Retina (tissue), 1 donor: Measurements from ENCODE around the gene PRKG1.
"Not testable (repeated sequence)": the region's sequence is repeated elsewhere in the genome, so short reads cannot be mapped to it uniquely, and the experiment has no call there.

Experiments used
- DNase-seq: peaks from one replicate; pipeline ENCODE4 v3.0.0-alpha.2; 2016

The PRKG1 gene

DNA sequence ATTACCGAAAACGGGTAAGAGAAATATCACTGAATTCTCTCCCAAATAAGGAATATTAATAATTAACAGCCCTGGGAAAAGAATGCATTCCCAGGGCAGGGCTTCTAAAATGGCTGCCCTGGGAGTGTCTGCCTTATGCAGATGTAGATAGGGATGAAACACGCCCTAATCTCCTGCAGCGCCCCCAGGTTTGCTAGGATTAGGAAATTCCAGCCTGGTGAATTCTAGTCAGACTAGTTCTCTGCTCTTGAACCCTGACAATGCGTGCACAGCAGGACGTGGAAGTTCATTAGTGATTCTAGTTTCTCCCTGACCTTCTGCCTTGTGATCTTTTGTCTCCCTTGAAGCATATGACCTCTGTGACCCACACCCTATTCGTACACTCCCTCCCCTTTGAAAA, 1130.6 kb downstream of the PRKG1 start:
- not testable (repeated sequence) for DNase-seq

DNA sequence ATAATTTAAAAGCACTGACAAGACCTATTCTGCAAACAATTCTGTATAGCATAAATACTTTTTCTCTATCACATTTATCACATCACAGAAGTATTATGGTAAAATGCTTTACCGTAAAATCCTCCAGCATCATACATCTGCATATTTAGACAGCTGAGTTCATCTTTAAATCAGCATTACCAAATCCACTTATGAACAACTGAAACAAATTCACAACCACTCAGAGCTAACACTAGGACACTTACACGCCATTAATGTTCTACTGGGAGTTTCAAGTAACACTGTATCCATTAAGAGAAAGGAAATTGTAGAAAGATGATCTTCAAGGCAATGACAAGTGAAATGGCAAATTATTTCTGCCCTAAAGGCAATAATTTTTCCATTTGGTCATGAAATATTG, 1134.1 kb downstream of the PRKG1 start:
- DNase-seq, result no peak

DNA sequence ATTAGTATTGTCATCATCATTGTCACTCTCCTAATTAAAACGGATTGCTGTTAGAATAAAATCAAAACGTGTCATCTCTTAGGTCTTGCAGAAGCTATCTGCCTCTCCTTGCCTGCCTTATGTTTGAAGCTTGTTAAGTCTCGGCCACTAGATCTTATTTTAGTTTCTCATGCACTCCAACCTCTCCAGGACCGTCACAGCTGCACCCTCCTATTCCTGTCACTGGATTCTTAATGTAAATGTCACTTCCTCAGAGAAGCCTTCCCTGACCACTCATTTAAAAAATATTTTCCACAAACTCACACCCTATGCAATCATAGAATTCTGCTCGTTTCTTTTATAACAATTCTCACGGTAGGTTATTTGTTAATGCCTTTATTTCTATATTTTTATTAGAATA, 1135.9 kb downstream of the PRKG1 start:
- DNase-seq, result no peak

DNA sequence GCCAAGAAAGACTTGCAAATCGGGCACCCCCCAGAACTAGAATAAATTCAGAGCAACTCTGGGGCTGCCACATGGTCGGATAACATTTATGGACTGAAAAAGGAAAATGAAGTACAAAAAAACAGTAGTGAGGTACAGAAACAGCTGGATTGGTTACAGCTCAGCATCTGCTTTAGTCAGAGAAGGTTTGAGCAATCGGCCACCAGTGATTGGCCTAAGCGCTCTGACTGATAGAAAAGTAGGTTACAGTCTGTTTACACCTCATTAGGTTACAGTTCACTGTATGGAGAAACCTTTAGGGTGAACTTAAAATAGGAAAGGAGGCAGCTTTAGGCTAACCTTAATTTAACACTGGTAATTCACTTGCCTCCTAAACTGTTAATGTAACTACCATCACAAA, 1137.8 kb downstream of the PRKG1 start:
- no peak for DNase-seq

DNA sequence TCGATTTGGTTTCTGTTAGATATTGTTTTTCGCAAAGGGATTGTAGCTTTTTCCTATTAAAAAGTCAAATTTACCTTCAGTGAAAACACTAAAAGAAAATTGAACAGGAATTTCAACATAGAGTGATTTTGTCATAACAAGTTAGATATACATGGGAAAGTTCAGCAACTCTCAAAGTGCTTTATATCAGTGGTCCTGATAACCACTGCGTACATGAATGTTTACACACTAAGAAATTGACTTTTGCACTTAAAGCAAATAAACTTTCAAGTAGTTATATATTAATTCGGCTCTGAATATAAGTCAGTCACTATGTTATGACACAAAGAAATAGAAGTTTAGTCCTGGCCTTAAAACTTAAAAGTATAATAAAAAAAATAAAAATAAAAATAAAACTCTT, 1138.5 kb downstream of the PRKG1 start:
- no peak for DNase-seq

DNA sequence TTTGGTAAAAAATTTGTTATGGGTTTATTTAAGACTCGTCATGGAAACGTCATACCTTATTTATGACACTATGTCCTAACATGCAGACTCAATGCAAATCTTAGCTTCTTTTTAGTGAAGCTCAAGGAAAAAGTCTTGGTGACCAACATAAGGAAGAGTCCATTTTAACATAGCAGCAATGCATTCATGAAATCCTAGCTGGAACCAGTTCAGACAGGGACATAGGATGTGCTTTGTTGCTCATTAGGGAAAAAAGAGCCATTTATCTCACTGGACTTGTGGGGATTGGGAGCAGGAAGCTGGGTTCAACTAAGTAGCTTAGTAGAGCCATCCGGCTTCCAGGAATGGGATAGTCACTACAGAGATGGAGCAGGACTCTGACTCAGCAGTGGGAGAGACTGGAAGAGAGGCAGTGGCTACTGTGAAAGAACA, 1139.0 kb downstream of the PRKG1 start:
- DNase-seq, result no peak

DNA sequence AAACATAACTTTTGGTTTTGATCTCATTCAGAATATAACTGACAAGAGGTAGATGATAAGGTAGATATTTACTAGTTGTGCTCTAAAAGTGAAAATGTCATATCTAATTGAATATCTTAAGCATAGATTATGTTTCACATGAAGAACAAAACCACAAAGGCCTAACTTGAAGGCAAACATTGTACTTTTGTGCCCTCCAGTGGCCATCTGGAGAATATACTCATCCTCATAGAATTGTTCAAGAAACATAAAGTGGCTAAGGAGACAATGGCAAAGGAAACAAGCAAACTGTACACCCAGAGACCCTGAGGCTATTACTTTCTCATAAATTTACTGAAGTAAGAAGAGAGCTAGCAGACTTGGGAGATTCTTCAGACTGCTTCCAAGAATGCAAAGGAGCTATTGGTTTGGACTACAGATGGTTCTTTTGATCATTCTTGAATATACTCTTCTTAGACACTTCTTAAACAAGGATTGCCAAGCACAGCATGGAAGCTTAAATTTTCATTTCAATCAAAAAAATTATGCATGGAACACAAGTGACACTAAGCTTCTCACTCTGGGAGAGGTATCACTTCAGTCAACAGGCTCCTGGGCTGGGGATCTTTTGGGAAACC, 1141.6 kb downstream of the PRKG1 start:
- DNase-seq, result peak; percentile 57

DNA sequence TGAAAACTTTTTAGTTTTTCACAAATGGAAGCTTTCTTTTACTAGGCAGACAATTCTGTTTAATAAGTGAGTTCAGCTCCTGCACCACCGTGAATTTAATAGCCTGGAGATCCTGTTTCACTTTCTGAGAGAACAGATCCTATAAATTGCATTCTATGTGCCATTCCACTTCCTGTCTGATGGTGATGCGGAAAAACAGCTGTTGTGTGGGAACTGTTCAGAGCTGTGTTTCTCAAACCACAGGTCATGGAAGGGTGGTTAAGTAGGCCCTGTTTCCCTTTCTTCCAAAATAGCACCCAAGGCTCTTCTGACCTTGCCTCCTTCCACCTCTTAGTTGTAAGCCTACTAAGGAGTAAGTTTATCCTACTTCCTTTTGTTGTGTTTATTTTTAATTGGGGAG, 1142.6 kb downstream of the PRKG1 start:
- no peak for DNase-seq

DNA sequence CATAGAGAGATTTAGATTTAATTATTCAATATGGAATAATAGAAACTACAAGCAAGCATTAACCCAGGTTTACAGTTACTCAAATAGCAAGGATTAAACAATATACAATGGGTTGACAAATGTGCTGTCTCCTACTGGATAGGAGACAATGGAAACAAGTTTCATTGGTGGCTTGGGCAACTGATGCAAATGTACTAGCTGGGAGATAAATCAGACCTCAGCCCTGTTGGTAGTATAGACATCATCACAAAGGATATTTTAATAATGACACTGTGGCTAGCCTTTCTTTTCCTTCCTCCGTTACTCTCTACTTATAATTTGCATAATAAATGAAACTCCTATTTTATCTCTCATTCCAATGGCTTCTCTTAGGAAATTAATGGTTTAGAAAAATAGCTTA, 1143.2 kb downstream of the PRKG1 start:
- DNase-seq, result no peak

DNA sequence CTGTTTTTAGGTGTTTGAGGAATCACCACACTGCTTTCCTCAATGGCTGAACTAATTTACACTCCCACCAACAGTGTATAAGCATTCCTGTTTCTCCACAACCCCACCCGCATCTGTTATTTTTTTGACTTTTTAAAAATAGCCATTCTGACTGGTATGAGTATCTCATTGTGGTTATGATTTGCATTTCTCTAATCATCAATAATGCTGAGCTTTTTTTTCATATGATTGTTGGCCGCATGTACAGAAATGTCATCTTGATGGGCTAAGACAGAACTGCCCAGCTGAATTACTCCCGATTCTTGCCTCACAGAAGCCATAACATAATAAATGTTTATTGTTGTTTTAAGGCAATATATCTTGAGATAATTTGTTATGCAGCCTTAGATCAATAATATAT, 1146.7 kb downstream of the PRKG1 start:
- DNase-seq, result no peak

DNA sequence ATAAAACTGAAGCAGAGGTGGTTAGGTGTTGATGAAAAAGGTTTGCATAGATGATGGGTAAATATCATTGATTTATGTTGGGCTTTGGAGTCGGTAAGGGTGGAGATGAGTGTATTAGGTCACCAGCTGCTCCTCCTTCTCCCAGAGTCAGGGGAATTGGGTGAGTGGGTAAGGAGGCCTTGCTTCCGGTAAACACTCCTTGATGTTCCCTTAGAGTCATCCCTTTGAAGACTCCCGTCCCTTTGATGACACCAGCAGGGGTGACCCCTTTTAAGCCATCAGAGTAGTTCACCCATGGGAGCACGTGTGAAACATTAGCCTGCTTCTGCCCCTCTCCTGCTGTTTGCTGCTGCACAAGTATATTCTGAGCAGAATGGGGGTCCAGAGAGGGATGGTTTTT, 1147.6 kb downstream of the PRKG1 start:
- DNase-seq, result no peak

DNA sequence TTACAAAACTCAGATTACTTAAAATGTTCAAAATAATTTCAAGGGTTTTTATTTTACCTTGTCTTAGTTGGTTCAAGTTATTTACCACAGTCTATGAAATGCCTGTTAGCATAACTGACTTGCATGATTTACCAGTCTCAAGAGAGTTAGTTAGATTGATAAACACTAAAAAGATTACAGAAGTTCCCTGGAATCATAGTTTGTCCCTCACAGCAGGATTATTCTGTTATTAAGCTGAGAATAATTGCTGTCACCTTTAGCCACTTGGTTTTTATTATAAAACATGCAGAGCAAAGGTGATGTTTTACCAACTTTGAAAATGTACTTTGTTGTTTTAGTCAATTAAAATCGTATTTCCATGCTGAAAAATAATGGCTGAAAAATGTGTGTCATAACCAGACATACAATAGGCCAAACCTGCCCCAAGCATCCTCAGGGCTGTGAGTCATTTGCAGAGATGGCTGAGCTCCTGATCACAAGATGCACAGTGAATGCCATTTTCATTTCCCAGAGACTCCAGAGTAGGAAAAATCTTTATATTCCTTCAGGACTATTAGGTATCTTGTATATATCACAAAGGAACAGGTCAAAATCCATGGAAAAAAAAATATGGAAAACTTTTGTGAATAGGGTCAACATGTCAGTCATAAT, 1152.0 kb downstream of the PRKG1 start:
- DNase-seq, result no peak

DNA sequence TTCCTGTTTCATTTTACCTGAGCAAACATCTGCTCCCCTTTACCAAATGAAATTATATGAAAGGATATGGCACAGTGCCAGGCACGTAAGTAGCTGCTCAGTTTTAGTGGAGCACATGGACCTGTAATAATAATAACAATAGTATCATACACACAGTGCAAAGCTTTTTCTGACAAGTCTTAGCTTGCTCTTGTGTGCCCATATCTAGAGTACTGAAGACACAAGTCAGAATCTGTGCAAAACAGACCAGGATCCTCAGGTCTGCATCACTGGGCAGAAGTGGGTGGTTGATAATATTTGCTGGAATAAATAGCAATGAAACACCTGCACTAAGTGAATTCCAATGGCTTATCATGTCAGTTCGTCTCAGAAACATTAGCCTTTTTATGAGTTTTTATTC, 1154.3 kb downstream of the PRKG1 start:
- DNase-seq, result no peak

DNA sequence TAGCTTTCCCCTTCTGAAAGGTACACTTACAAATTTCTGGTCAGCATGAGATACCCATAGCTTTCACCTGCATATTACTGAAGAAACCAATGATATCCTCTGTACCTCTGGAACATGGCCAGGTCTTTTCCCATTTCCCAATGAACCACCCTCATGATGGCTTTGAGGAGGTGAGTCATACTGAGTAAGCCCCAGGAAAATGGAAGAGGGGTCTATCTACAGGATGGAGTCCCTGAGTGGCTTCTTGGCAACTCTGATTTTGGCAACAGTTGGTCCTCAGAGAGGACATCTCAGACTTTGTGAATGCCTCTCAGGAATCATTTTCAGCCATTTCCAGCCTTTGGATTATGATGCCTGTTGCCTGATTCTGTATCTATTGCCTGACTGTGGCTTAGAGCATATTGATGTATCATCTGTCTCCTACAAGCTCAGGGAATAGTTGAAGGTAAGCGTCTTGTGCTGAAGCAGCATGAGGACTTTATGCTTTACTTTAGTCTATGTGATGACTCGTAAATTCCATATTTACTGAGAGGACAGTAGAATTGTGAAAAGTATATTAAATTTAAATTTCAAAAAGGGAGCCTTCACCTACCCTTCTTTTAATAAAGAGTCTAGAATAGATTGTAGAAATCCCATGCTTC, 1155.1 kb downstream of the PRKG1 start:
- no peak for DNase-seq

DNA sequence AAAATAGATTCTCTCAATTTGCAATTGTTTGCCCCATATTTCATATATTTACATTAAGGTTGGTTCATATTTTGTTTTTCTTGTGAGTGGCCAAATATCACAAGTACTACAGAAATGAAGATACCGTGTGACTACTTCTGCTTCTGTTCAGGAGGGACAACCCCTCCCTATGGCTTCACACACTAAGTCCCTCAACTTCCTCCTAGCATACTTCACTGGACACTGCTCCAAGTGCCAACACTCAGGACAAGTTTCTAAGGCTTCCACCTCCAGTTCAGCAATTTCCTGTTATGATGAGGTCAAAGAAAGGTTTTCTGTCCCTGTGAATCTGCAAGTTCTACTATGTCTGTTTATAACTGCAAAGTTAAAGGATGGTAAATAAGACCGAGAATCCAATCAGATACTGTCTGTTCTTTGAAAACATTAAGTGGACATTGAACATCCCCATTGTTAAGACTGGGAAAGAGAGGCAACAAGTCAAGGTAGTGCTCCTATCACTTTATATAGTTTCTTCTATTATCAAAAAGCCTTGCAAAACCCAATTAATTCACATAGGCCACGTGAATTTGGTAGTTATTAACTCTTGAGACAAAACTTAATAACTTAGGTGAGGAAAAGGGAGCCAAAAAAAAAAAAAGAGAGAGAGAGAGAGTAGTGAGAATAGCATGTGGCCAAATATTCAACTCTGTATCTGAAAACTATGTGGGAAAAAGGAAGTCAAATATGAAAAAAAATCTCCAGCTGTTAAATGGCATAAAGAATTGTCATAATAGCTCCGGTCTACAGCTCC, 1158.5 kb downstream of the PRKG1 start:
- DNase-seq, result no peak

DNA sequence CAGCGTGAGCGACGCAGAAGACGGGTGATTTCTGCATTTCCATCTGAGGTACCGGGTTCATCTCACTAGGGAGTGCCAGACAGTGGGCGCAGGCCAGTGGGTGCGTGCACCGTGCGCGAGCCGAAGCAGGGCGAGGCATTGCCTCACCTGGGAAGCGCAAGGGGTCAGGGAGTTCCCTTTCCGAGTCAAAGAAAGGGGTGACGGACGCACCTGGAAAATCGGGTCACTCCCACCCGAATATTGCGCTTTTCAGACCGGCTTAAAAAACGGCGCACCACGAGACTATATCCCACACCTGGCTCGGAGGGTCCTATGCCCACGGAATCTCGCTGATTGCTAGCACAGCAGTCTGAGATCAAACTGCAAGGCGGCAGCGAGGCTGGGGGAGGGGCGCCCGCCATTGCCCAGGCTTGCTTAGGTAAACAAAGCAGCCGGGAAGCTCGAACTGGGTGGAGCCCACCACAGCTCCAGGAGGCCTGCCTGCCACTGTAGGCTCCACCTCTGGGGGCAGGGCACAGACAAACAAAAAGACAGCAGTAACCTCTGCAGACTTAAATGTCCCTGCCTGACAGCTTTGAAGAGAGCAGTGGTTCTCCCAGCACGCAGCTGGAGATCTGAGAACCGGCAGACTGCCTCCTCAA, 1159.2 kb downstream of the PRKG1 start:
- not testable (repeated sequence) for DNase-seq

DNA sequence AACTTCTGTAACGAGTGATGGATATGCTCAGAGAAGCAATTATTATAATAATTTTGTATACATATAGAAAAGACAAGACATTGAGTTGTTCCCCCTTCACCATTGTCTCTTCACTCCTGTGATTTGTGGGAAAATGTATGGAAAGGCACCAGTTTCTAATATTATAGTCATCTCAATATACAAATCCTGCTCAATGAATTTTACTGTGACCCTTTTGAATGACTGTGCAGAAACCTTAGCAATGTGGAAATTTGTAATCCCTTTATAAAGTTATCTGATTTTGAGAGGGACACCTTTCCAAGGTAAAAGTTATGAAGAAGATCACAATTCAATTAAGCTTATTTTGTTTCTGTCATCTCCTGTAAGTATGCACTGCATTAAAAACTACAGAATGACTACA, 1165.5 kb downstream of the PRKG1 start:
- no peak for DNase-seq

DNA sequence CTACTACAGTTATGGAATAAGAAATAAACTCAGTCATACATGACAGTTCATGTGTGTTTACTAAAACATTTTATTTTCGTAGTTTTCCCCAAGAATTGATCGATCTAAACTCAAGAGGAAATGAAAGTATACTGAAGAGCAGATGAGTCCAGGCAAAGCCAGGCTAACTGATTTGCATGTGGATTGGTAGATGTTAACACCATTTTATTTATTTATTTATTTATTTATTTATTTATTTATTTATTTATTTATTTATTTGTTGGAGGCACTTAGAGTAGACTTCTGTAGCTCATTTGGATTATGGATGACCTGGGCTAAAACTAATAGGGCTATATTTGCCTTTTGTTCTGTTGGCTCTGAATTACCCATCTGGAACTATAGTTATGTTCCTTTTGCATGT, 1171.3 kb downstream of the PRKG1 start:
- no peak for DNase-seq

DNA sequence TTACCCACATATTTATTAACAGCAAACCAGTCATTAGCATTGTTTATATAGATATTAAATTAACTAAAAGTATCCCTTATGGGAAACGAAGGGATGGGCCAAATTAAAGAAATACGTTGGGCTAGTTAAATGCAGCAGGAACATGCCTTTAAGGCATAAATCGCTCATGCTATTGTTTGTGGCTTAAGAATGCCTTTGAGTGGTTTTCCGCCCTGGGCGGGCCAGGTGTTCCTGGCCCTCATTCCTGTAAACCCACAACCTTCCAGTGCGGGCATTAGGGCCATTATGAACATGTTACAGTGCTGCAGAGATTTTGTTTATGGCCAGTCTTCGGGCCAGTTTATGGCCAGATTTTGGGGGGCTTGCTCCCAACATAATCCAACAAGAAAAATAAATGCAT, 1173.6 kb downstream of the PRKG1 start:
- DNase-seq, result not testable (repeated sequence)

DNA sequence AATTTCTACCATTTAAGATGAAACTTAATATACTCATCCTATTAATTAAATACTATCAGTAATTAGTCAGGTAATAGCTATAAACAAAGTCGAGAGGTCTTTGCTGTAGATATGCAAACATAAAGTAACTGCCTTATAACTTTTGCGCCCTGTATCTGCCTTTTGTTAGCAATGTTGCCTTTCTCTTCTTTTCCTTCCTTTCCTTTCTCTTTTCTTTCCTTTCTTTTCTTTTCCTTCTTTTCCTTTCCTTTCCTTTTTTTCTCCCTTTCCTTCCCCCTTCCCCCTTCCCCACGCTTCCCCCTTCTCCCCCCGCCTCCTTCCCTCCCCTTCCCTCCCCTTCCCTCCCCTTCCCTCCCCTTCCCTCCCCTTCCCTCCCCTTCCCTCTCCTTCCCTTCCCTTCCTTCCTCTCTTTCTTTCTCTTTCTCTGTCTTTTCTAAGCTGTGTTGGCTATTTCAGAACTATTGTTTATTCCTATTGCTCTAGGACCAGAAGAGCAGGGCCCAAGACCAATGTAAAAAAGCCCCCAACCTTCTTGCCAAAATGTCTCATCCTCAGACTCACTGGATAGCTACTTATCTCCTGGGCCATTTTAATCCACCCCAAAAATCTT, 1174.5 kb downstream of the PRKG1 start:
- DNase-seq, result no peak

DNA sequence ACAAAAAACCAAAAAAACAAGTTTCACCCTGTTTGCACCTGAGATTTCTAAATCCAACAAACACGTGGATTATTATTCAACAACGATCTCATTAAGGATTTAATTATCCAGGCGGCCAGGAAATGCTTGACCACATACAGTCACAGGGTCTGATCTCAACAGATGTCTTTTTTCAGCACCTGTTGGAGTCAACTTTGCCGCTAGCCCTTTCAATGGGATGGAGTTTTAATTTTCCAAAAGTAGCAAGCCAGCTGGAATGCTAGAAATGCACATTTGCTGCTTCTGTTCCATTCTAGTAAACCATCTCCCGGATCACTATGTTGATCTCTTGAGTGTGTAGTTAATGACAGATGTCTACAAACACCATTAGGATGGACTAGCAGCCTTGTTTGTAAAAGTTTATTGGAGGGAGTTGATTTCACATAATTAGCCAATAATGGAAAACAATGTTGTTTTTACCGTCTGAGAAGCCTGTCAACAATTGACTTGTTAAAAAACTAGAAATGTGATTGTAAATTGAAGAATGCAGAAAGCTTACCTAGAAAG, 1175.6 kb downstream of the PRKG1 start:
- no peak for DNase-seq

DNA sequence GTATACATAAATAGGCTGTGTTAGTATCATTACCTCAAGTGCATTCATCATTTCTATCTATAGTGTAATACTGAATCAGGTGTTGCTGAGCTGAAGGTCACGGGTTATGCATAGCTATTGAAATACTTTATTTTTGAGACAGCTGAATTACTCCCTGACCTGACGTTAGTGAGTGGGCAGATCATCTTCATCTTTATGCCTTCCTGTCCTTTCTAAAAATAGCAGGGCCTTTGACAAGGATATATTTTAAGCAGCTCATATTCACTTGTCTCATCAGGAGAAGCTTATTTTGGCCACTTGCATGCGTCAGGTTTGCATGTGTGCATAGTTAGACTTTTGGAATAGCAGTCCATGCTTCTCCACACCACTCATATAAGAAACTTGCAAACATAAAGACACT, 1176.2 kb downstream of the PRKG1 start:
- DNase-seq, result no peak

DNA sequence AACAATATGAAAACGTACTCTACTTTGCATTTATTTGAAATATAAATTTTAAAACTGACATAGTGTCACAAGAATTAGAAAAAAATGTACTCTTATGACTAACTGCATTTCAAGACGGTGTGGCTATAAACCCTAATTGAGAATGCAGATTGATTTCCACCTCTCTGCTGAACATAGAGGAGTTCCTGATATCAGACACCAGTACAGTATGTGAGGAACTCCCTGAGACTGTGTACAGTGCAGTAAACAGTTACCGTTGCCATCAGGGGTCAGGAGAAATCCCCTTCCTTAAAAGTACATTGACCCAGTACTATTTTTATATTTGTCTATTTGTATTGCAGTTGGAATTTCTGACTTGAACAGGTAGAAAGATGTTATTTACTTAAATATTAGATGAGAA, 1178.0 kb downstream of the PRKG1 start:
- DNase-seq, result no peak
